K562 (cell line): ENCODE results near the gene NRCAM. TPM values are rescaled to one million over a fixed set of nuclear protein-coding genes. Genes with fewer than 3 reads are reported as not detected.

Experiments
- ATAC-seq: fragments of 200-7000 bp; cut with Tn5 transposase; 3 replicates; pipeline ENCODE4 v1.9.1; 2020; ENCODE audit warnings: moderate library complexity
- BruUV-seq: library from RNA; stranded (reverse); fragments of 400-500 nt; replicated peaks from 2 replicates; lab custom pipeline; 2021; lab: Mats Ljungman, UMichigan
- CTCF ChIA-PET: fragments of 300-600 bp; formaldehyde crosslinking; extraction: SDS; loops from one replicate; lab custom pipeline; 2021; ENCODE audit warnings: low intra/inter-chr PET ratio; lab: Yijun Ruan, JAX
- POLR2A ChIA-PET: fragments of 300-600, 350-650 bp; sonication (Branson Sonifier 250); formaldehyde crosslinking; extraction: SDS; loops from one replicate; lab custom pipeline; 2021; ENCODE audit warnings: antibody characterized with exemption, inconsistent platforms; lab: Yijun Ruan, JAX
- DNase-seq, 4 experiments: peaks; one replicate each; pipeline versions ENCODE4 v3.0.0 to v3.0.0-alpha.2; 2011 to 2018; ENCODE audit warnings: low spot score in 3 of 4, mixed read lengths in 3 of 4; ENCODE audit errors: extremely low read depth in 1 of 4
- FAIRE-seq: peaks from 2 replicates; lab custom pipeline; 2011; peaks lifted over from hg19 to GRCh38; lab: Jason Lieb, UNC
- H2AFZ ChIP-seq: 2 replicates; pipeline ENCODE4 v1.6.0; 2011; ENCODE audit warnings: low read depth, low read length, control low read depth, inconsistent platforms
- H3K27ac ChIP-seq: fragments of 200-600 bp; 3 replicates; pipeline ENCODE4 v1.8.0; 2011; ENCODE audit warnings: low read depth, mild to moderate bottlenecking, control low read depth, inconsistent platforms, low read length, moderate library complexity, mixed read lengths; ENCODE audit errors: extremely low read depth
- H3K27me3 ChIP-seq, 2 experiments: fragments of 300-600 bp in 1 of 2; 2 replicates in 1 of 2; 3 replicates in 1 of 2; pipeline versions ENCODE4 v1.6.0 to v1.8.0; 2011; ENCODE audit warnings: inconsistent platforms in 2 of 2, low read length in 2 of 2, mild to moderate bottlenecking in 1 of 2, mixed read lengths in 1 of 2, moderate library complexity in 1 of 2; ENCODE audit not compliant: control insufficient read depth in 2 of 2, insufficient read depth in 2 of 2
- H3K36me3 ChIP-seq: fragments of 300-600 bp; 3 replicates; pipeline ENCODE4 v1.8.0; 2011; ENCODE audit warnings: mild to moderate bottlenecking, low read length, inconsistent platforms; ENCODE audit not compliant: control insufficient read depth, insufficient read depth
- H3K4me1 ChIP-seq, 2 experiments: fragments of 200-600 bp in 1 of 2; replicated peaks in 1 of 2; 2 replicates in 1 of 2; 3 replicates in 1 of 2; pipeline versions ENCODE4 v1.5.1 to v1.8.0; 2011; ENCODE audit warnings: inconsistent platforms in 2 of 2, low read length in 2 of 2, mild to moderate bottlenecking in 1 of 2, mixed read lengths in 1 of 2, moderate library complexity in 1 of 2; ENCODE audit not compliant: control insufficient read depth in 2 of 2, insufficient read depth in 2 of 2
- H3K4me2 ChIP-seq: 2 replicates; pipeline ENCODE4 v1.6.1; 2011; ENCODE audit warnings: low read length, control low read depth, inconsistent platforms, mixed read lengths; ENCODE audit not compliant: insufficient read depth
- H3K4me3 ChIP-seq: fragments of 200-600 bp; sonication (generic), shearing (Covaris generic); 2 replicates; pipeline ENCODE4 v1.5.1; 2016; ENCODE audit warnings: control low read depth, inconsistent platforms
- H3K79me2 ChIP-seq: fragments of 200-600 bp; 3 replicates; pipeline ENCODE4 v1.8.0; 2011; ENCODE audit warnings: low read length, inconsistent platforms; ENCODE audit not compliant: control insufficient read depth, insufficient read depth
- H3K9ac ChIP-seq, 2 experiments: 2 replicates each; pipeline versions ENCODE4 v1.6.0 to v1.6.1; 2011; ENCODE audit warnings: low read depth in 2 of 2, low read length in 2 of 2, control low read depth in 1 of 2, inconsistent platforms in 1 of 2, mild to moderate bottlenecking in 1 of 2, mixed read lengths in 1 of 2; ENCODE audit not compliant: insufficient read depth in 1 of 2
- H3K9me1 ChIP-seq: one replicate; pipeline ENCODE4 v1.6.0; 2011; ENCODE audit warnings: inconsistent platforms, mild to moderate bottlenecking, low read length, moderate library complexity; ENCODE audit not compliant: control insufficient read depth, insufficient read depth
- H3K9me3 ChIP-seq: replicated peaks from 2 replicates; pipeline ENCODE4 v1.5.1; 2011; ENCODE audit warnings: low read depth, low read length, inconsistent platforms; ENCODE audit not compliant: control insufficient read depth, insufficient read depth
- H4K20me1 ChIP-seq: replicated peaks from 2 replicates; pipeline ENCODE4 v1.6.1; 2011; ENCODE audit warnings: low read length, inconsistent platforms, mixed read lengths; ENCODE audit not compliant: control insufficient read depth, insufficient read depth
- BRF1 ChIP-seq: IDR thresholded peaks from 3 replicates; pipeline ENCODE4 v1.6.1; 2011; ENCODE audit warnings: borderline replicate concordance, mild to moderate bottlenecking; ENCODE audit not compliant: insufficient read length; ENCODE audit errors: extremely low read depth
- CXXC5 ChIP-seq: fragments of 250-450 bp; sonication (Bioruptor Pico); IDR thresholded peaks from 2 replicates; pipeline ENCODE4 v1.8.0; 2022; ENCODE audit warnings: inconsistent platforms, mild to moderate bottlenecking, moderate library complexity
- E2F3 ChIP-seq: fragments of 250-450 bp; sonication (Bioruptor Pico); IDR thresholded peaks from 2 replicates; pipeline ENCODE4 v1.4.0; 2020; ENCODE audit warnings: mild to moderate bottlenecking
- MAFG ChIP-seq: fragments of 450-650 bp; conservative IDR thresholded peaks from 2 replicates; pipeline ENCODE4 v1.6.1; 2016; ENCODE audit warnings: missing genetic modification characterization, missing compliant biosample characterization
- MCM3 ChIP-seq: fragments of 450-650 bp; IDR thresholded peaks from 2 replicates; pipeline ENCODE4 v1.6.1; 2016
- MTF1 ChIP-seq: fragments of 250-450 bp; sonication (Bioruptor Pico); IDR thresholded peaks from 2 replicates; pipeline ENCODE4 v1.9.0; 2021; ENCODE audit warnings: moderate library complexity, mild to moderate bottlenecking, inconsistent platforms, borderline replicate concordance
- PURB ChIP-seq: sonication (generic); formaldehyde crosslinking; IDR thresholded peaks from 2 replicates; pipeline ENCODE4 v1.9.0; 2021; ENCODE audit warnings: low read depth, mild to moderate bottlenecking, missing genetic modification reagents
- SMARCB1 ChIP-seq: IDR thresholded peaks from 2 replicates; pipeline ENCODE4 v1.6.1; 2011; ENCODE audit warnings: improper control_type of control experiment, low read depth; ENCODE audit not compliant: insufficient read length
- TAF15 ChIP-seq: fragments of 200-400 bp; formaldehyde crosslinking; IDR thresholded peaks from 2 replicates; pipeline ENCODE4 v1.6.1; 2017; ENCODE audit warnings: mild to moderate bottlenecking, low read depth, low read length, moderate library complexity
- TCFL5 ChIP-seq: fragments of 250-450 bp; sonication (Bioruptor Pico); conservative IDR thresholded peaks from 2 replicates; pipeline ENCODE4 v1.6.1; 2021; ENCODE audit warnings: mild to moderate bottlenecking, moderate library complexity, matching md5 sums
- in situ Hi-C: fragments of 300-500 bp; cut with MboI; formaldehyde crosslinking; loops from 4 replicates; pipeline ENCODE4 v1.15.0; 2018; ENCODE audit warnings: inconsistent platforms, mixed read lengths
- intact Hi-C: fragments of 100-400 bp; cut with micrococcal nuclease; formaldehyde crosslinking; loops from 2 replicates; pipeline ENCODE4 v1.14.2; 2022
- polyA plus RNA-seq, 8 experiments: library from polyadenylated mRNA; depleted of rRNA in 4 of 8; stranded (reverse) in 5 of 8; unstranded in 3 of 8; fragments of >200 nt; fragmentation: Nextera tagmentation in 2 of 8; fragmentation: Illumina TruSeq in 1 of 8; extraction: Ambion mirVana in 2 of 8; extraction: Trizol in 1 of 8; gene quantifications; 2 replicates each; pipeline versions ENCODE4 v1.2.1 to v1.2.3, GENCODE V29; 2011 to 2014; ENCODE audit warnings: inconsistent platforms in 1 of 8, missing spikeins in 1 of 8
- total RNA-seq, 7 experiments: library from RNA; depleted of rRNA in 6 of 7; stranded (reverse); fragments of >200 nt in 6 of 7; fragmentation: Illumina TruSeq in 2 of 7; extraction: Trizol in 2 of 7; gene quantifications; 2 replicates each; pipeline versions ENCODE4 v1.2.1 to v1.2.3, GENCODE V29; 2011 to 2021; ENCODE audit warnings: low replicate concordance in 1 of 7
- TF ChIP-seq, protein P1 (sequence below): fragments of 250-450 bp; sonication (Bioruptor Pico); IDR thresholded peaks from 2 replicates; pipeline ENCODE4 v1.8.0; 2022; ENCODE audit warnings: moderate library complexity, mild to moderate bottlenecking, inconsistent platforms

Gene NRCAM
- total and polyA plus RNA-seq, 9 of the 15 experiments (the other 6 are each of a cell fraction or from before 2014, with no cell fraction given): 0.03 to 0.54 (median 0.12) TPM; not detected in 1

DNA sequence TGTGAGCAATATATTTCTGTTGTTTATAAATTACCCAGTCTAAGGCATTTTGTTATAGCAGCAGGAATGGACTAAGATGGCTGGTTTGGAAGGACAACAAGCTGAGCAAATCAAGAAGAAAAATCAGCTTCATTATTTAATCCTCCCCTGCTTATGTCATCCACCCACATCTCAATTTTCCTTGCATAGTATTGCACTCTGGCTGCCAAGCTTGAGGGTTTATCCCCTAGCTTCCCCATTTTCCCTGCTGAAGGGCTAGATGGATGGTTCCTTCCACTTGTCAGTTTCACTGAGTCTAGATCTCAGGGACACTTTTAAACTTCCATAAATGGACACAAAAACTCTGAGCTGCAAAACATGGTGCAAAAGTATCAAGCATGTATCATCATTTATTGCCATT, 250.9 kb downstream of the NRCAM start:
- H3K4me3 ChIP-seq: no peak overlapping the region
- H3K27ac ChIP-seq: no peak overlapping the region
- no TSS peak for BruUV-seq
- no peak for FAIRE-seq
- no peak for ATAC-seq
- H3K9me3 ChIP-seq: peaks cover 3% of the 10 kb centered on the region; the same call in 1 of the 2 replicates
- no peak for DNase-seq
- H3K9ac ChIP-seq: no peak overlapping the region
- H3K36me3 ChIP-seq: no peaks in the 10 kb centered on the region
- H2AFZ ChIP-seq: no peak overlapping the region
- TF ChIP-seq MTF1 (CRISPR knock-in tag): no peak
- TF ChIP-seq E2F3 (CRISPR knock-in tag): no peak
- no peak for TF ChIP-seq PURB (CRISPR knock-in tag)
- no peak for TF ChIP-seq BRF1
- TF ChIP-seq CXXC5 (CRISPR knock-in tag): no peak
- TF ChIP-seq MAFG (tag): no peak
- TF ChIP-seq, protein P1, sequence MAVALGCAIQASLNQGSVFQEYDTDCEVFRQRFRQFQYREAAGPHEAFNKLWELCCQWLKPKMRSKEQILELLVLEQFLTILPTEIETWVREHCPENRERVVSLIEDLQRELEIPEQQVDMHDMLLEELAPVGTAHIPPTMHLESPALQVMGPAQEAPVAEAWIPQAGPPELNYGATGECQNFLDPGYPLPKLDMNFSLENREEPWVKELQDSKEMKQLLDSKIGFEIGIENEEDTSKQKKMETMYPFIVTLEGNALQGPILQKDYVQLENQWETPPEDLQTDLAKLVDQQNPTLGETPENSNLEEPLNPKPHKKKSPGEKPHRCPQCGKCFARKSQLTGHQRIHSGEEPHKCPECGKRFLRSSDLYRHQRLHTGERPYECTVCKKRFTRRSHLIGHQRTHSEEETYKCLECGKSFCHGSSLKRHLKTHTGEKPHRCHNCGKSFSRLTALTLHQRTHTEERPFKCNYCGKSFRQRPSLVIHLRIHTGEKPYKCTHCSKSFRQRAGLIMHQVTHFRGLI (CRISPR knock-in tag): no peak
- no peak for TF ChIP-seq TCFL5
- TF ChIP-seq MCM3: no peak
- TF ChIP-seq SMARCB1: no peak
- TF ChIP-seq TAF15: no peak
- TF ChIP-seq, all 486 proteins: peak for 0
- no peaks in the 10 kb centered on the region for H4K20me1 ChIP-seq
- peaks cover 0 to 4% of the 10 kb centered on the region in 2 experiments; a peak in 3 of 5 replicates for H3K4me1 ChIP-seq
- no peaks in the 10 kb centered on the region for H3K27me3 ChIP-seq
- H3K9me1 ChIP-seq: no peaks in the 10 kb centered on the region
- ChIA-PET CTCF (no interaction called here), POLR2A (interaction anchor here (0.7 to 1.0 kb wide), 3 partner anchors 21 to 244 kb away, joined by 3 to 5 read pairs (median 3); no protein-coding TSS in a partner anchor)
- intact Hi-C loops (no loop called here), in situ Hi-C loops (no loop called here)
- no peaks in the 10 kb centered on the region for H3K79me2 ChIP-seq
- no peak overlapping the region for H3K4me2 ChIP-seq
